ENCODE results near the gene PPP1R9B. TPM values are rescaled to one million over a fixed set of nuclear protein-coding genes. Genes with fewer than 3 reads are reported as not detected.

PPP1R9B gene
- total and polyA plus RNA-seq, 2 donors (not counting 1 experiment from before 2014, with no cell fraction given) = 80.7 to 220 TPM

GRCh38 chr17:50188531-50188920 is 38.0 kb upstream of the PPP1R9B start:
- ChIA-PET POLR2A (interaction anchor here (0.6 kb wide), 1 partner anchor 25 kb away, joined by 5 read pairs; no protein-coding TSS in a partner anchor), CTCF (no interaction called here)
- intact Hi-C loops (cut with micrococcal nuclease) = no loop called here
- no peak overlapping the region for H3K27ac Mint-ChIP-seq
- Histone ChIP-seq H3K9ac (ENCODE audit: low read length) (no peak overlapping the region), H2AFZ (ENCODE audit: insufficient read depth, low read depth, low read length, poor library complexity, severe bottlenecking) (no peak overlapping the region), H3K79me2 (ENCODE audit: control insufficient read depth, insufficient read depth, low read length) (no peaks in the 10 kb centered on the region), H3K27me3 (replicated peaks in 1 of 4; ENCODE audit: control extremely low read depth in 1 of 4, control insufficient read depth in 3 of 4, insufficient read depth in 4 of 4, low read length in 3 of 4) (no peaks in the 10 kb centered on the region), H4K20me1 (ENCODE audit: control insufficient read depth, insufficient read depth, low read length, poor library complexity, severe bottlenecking) (no peaks in the 10 kb centered on the region), H3K36me3 (replicated peaks in 1 of 2; ENCODE audit: control extremely low read depth in 1 of 2, control insufficient read depth in 1 of 2, extremely low read depth in 1 of 2, insufficient read depth in 2 of 2, low read length in 1 of 2) (no peaks in the 10 kb centered on the region), H3K4me2 (replicated peaks; ENCODE audit: low read depth, low read length, poor library complexity, severe bottlenecking) (no peak overlapping the region), H3K9me3 (ENCODE audit: control extremely low read depth in 1 of 3, control insufficient read depth in 2 of 3, insufficient read depth in 1 of 3, low read length in 2 of 3) (peaks cover 0 to 5% (median 0%) of the 10 kb centered on the region in 3 donors), H3K27ac (ENCODE audit: low read length in 2 of 2) (no peak overlapping the region), H3K4me3 (ENCODE audit: control extremely low read depth in 1 of 5, extremely low read depth in 1 of 5, insufficient read depth in 1 of 5, low read depth in 2 of 5, low read length in 4 of 5) (no peak overlapping the region), H3K4me1 (ENCODE audit: control insufficient read depth in 2 of 2, insufficient read depth in 2 of 2, low read length in 2 of 2) (peaks cover 30 to 40% of the 10 kb centered on the region in 2 donors)
- no peaks in the 10 kb centered on the region for H3K9me3 Mint-ChIP-seq (ENCODE audit: insufficient read depth)
- WGBS (ENCODE audit: insufficient coverage) = 88% methylated on average over 13 of the region's 13 CpGs
- TF ChIP-seq, protein P1, sequence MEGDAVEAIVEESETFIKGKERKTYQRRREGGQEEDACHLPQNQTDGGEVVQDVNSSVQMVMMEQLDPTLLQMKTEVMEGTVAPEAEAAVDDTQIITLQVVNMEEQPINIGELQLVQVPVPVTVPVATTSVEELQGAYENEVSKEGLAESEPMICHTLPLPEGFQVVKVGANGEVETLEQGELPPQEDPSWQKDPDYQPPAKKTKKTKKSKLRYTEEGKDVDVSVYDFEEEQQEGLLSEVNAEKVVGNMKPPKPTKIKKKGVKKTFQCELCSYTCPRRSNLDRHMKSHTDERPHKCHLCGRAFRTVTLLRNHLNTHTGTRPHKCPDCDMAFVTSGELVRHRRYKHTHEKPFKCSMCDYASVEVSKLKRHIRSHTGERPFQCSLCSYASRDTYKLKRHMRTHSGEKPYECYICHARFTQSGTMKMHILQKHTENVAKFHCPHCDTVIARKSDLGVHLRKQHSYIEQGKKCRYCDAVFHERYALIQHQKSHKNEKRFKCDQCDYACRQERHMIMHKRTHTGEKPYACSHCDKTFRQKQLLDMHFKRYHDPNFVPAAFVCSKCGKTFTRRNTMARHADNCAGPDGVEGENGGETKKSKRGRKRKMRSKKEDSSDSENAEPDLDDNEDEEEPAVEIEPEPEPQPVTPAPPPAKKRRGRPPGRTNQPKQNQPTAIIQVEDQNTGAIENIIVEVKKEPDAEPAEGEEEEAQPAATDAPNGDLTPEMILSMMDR (IDR thresholded peaks at IDR 0.05) = no peak
- TF ChIP-seq EZH2 (IDR thresholded peaks at IDR 0.05; ENCODE audit: borderline replicate concordance, insufficient read depth, low read depth, low read length, poor library complexity, severe bottlenecking) = no peak
- H3K27me3 Mint-ChIP-seq = no peaks in the 10 kb centered on the region
- peaks cover 34% of the 10 kb centered on the region for H3K4me1 Mint-ChIP-seq
- DNase-seq (no peak), ATAC-seq (ENCODE audit: low read depth) (no peak)
- H3K4me3 Mint-ChIP-seq = no peak overlapping the region

GRCh38 chr17:50187751-50188530 is 37.5 kb upstream of the PPP1R9B start:
- ATAC-seq (ENCODE audit: low read depth) = no peak
- no peak overlapping the region for H3K4me3 Mint-ChIP-seq
- Histone ChIP-seq H4K20me1 (ENCODE audit: control insufficient read depth, insufficient read depth, low read length, poor library complexity, severe bottlenecking) (no peaks in the 10 kb centered on the region), H3K4me3 (ENCODE audit: control extremely low read depth in 1 of 5, extremely low read depth in 1 of 5, insufficient read depth in 1 of 5, low read depth in 2 of 5, low read length in 4 of 5) (no peak overlapping the region), H3K27me3 (replicated peaks in 1 of 4; ENCODE audit: control extremely low read depth in 1 of 4, control insufficient read depth in 3 of 4, insufficient read depth in 4 of 4, low read length in 3 of 4) (no peaks in the 10 kb centered on the region), H3K79me2 (ENCODE audit: control insufficient read depth, insufficient read depth, low read length) (no peaks in the 10 kb centered on the region), H2AFZ (ENCODE audit: insufficient read depth, low read depth, low read length, poor library complexity, severe bottlenecking) (no peak overlapping the region), H3K27ac (ENCODE audit: low read length in 2 of 2) (no peak overlapping the region), H3K4me2 (replicated peaks; ENCODE audit: low read depth, low read length, poor library complexity, severe bottlenecking) (no peak overlapping the region), H3K9me3 (ENCODE audit: control extremely low read depth in 1 of 3, control insufficient read depth in 2 of 3, insufficient read depth in 1 of 3, low read length in 2 of 3) (peaks cover 0 to 5% (median 0%) of the 10 kb centered on the region in 3 donors), H3K36me3 (replicated peaks in 1 of 2; ENCODE audit: control extremely low read depth in 1 of 2, control insufficient read depth in 1 of 2, extremely low read depth in 1 of 2, insufficient read depth in 2 of 2, low read length in 1 of 2) (no peaks in the 10 kb centered on the region), H3K9ac (ENCODE audit: low read length) (no peak overlapping the region), H3K4me1 (ENCODE audit: control insufficient read depth in 2 of 2, insufficient read depth in 2 of 2, low read length in 2 of 2) (peaks cover 35 to 42% of the 10 kb centered on the region in 2 donors)
- TF ChIP-seq, protein P1 (IDR thresholded peaks at IDR 0.05) = no peak
- no peak for TF ChIP-seq EZH2 (IDR thresholded peaks at IDR 0.05; ENCODE audit: borderline replicate concordance, insufficient read depth, low read depth, low read length, poor library complexity, severe bottlenecking)
- H3K27me3 Mint-ChIP-seq = no peaks in the 10 kb centered on the region
- 94% methylated on average over 14 of the region's 17 CpGs for WGBS (ENCODE audit: insufficient coverage)
- intact Hi-C loops (cut with micrococcal nuclease) = no loop called here
- H3K27ac Mint-ChIP-seq = no peak overlapping the region
- no peak for DNase-seq
- no peaks in the 10 kb centered on the region for H3K9me3 Mint-ChIP-seq (ENCODE audit: insufficient read depth)
- ChIA-PET POLR2A (interaction anchor here (0.6 kb wide), 1 partner anchor 25 kb away, joined by 5 read pairs; no protein-coding TSS in a partner anchor), CTCF (no interaction called here)
- H3K4me1 Mint-ChIP-seq = peaks cover 34% of the 10 kb centered on the region
